Ovary (tissue), 9 donors: ENCODE measurements around the gene DNAI2. TPM values are rescaled to one million over a fixed set of nuclear protein-coding genes. Genes with fewer than 3 reads are reported as not detected.
"Not testable (repeated sequence)": the region's sequence is repeated elsewhere in the genome, so short reads cannot be mapped to it uniquely, and the experiment has no call there.

Experiments used
- DNase-seq, 5 donors: peaks; one replicate each; pipeline ENCODE4 v3.0.0-alpha.2; 2019 to 2020
- H3K27ac ChIP-seq, 2 donors: fragments of 200-600 bp; one replicate each; pipeline versions ENCODE4 v1.5.1 to v1.8.0; 2019 to 2022
- H3K27me3 ChIP-seq: fragments of 200-600 bp; one replicate; pipeline ENCODE4 v1.8.0; 2022
- H3K36me3 ChIP-seq: fragments of 200-600 bp; sonication (generic); one replicate; pipeline ENCODE4 v1.5.1; 2019
- H3K4me1 ChIP-seq: one replicate; pipeline ENCODE4 v1.8.1; 2013; ENCODE audit warnings: mild to moderate bottlenecking, moderate library complexity; ENCODE audit not compliant: insufficient read depth
- H3K4me3 ChIP-seq: fragments of 200-600 bp; sonication (generic); one replicate; pipeline ENCODE4 v1.5.1; 2017
- H3K9me3 ChIP-seq, 2 donors: fragments of 200-600 bp in 1 of 2; sonication (generic) in 1 of 2; one replicate each; pipeline versions ENCODE4 v1.5.1 to v1.8.1; 2013 to 2019; ENCODE audit warnings: mild to moderate bottlenecking in 1 of 2, moderate library complexity in 1 of 2
- CTCF ChIP-seq, 3 donors: fragments of 450-650 bp in 2 of 3; fragments of 200-600 bp in 1 of 3; IDR thresholded peaks; one replicate each; pipeline versions ENCODE4 v1.5.1 to v1.8.0; 2016 to 2022; ENCODE audit warnings: antibody characterized with exemption in 3 of 3, mild to moderate bottlenecking in 1 of 3
- EP300 ChIP-seq: sonication (generic); formaldehyde crosslinking; IDR thresholded peaks from one replicate; pipeline ENCODE4 v1.6.1; 2017; ENCODE audit warnings: antibody characterized with exemption
- POLR2A ChIP-seq: fragments of 450-650 bp; IDR thresholded peaks from one replicate; pipeline ENCODE4 v1.6.1; 2017; ENCODE audit warnings: antibody characterized with exemption, mild to moderate bottlenecking, moderate library complexity
- WGBS, 3 donors: extraction: QIAGEN DNeasy Blood & Tissue Kit in 1 of 3; methylation state at CpG; one replicate each; pipeline versions ENCODE4 v1.1.5 to v1.1.7; 2013 to 2017; 5-methylcytosine and 5-hydroxymethylcytosine counted together
- intact Hi-C, 4 donors: fragments of 100-400 bp; cut with DNase I; formaldehyde crosslinking; loops; one replicate each; pipeline versions ENCODE4 v1.11.0 to v1.15.1; 2022 to 2023
- polyA plus RNA-seq, 2 donors: library from polyadenylated mRNA; stranded (reverse); fragments of 200-250 nt in 1 of 2; fragments of 350-450 nt in 1 of 2; fragmentation: Illumina TruSeq in 1 of 2; extraction: RNeasy Lipid Tissue Mini Kit (QIAGEN cat#74804) in 1 of 2; gene quantifications; one replicate each; pipeline ENCODE4 v1.2.3, GENCODE V29; 2013 to 2014
- total RNA-seq, 7 donors: library from RNA; depleted of rRNA in 2 of 7; stranded (reverse); fragments of >200 nt in 2 of 7; fragmentation: NEBNext Ultra II Directional in 3 of 7; extraction: Animal tissue kit (Norgen Biotek cat#: 25700) in 3 of 7; gene quantifications; one replicate each; pipeline versions ENCODE4 v1.1.0 to v1.2.4, GENCODE V29; 2016 to 2023
- donor health status: DM: no; HTN: no; CAD: no; lungs with moderate emphysema.
- donor health status: DM: no; HTN: no; CAD: no.
- donor health status: Bipolar disorder and iron deficiency.
- donor health status: DM: yes; HTN: yes; CAD: no.
- donor health status: DM: no; HTN: no; CAD: no.
- donor health status: DM: yes; HTN: yes; CAD: no.

The DNAI2 gene
- total and polyA plus RNA-seq, 9 donors: 0.07 to 12.2 (median 0.66) TPM; not detected in 3

GRCh38 chr17:74280093-74280513 is 6.1 kb downstream of the DNAI2 start:
- no peak for DNase-seq
- WGBS, 3 donors: 92 to 99% (median 93%) methylated on average over 9 of the region's 9 CpGs
- no peak overlapping the region for H3K4me3 ChIP-seq
- H3K4me1 ChIP-seq: peaks cover 10% of the 10 kb centered on the region
- H3K27ac ChIP-seq: no peak overlapping the region
- intact Hi-C loops: no loop called here
- H3K27me3 ChIP-seq: no peaks in the 10 kb centered on the region
- no peak for TF ChIP-seq POLR2A
- no peak for TF ChIP-seq EP300
- TF ChIP-seq CTCF (IDR thresholded peaks at IDR 0.05): no peak
- H3K36me3 ChIP-seq: no peaks in the 10 kb centered on the region
- H3K9me3 ChIP-seq: no peaks in the 10 kb centered on the region

- no peaks in the 10 kb centered on the region for H3K36me3 ChIP-seq
- no peaks in the 10 kb centered on the region for H3K4me1 ChIP-seq
- H3K4me3 ChIP-seq: no peak overlapping the region
- TF ChIP-seq CTCF (IDR thresholded peaks at IDR 0.05) (no peak), POLR2A (no peak), EP300 (no peak)
- no peaks in the 10 kb centered on the region for H3K27me3 ChIP-seq
- H3K27ac ChIP-seq: no peak overlapping the region
- H3K9me3 ChIP-seq: no peaks in the 10 kb centered on the region
- 94 to 96% (median 94%) methylated on average over 19 to 20 of the region's 20 CpGs for WGBS, 3 donors
- intact Hi-C loops: no loop called here
- DNase-seq: no peak
These were observed 7.8 kb downstream of the DNAI2 start for GRCh38 chr17:74281799-74282198.

- H3K27ac ChIP-seq, DNase-seq, H3K9me3 ChIP-seq, H3K27me3 ChIP-seq, H3K4me3 ChIP-seq, H3K36me3 ChIP-seq, H3K4me1 ChIP-seq, intact Hi-C loops: not testable (repeated sequence)
- WGBS, 3 donors: 92 to 97% (median 94%) methylated on average over 4 of the region's 4 CpGs
These were observed 8.2 kb downstream of the DNAI2 start for GRCh38 chr17:74282274-74282586.

- 67 to 75% (median 68%) methylated on average over 9 of the region's 9 CpGs for whole genome bisulfite sequencing, 3 donors
- Histone ChIP-seq H3K27ac (no peak overlapping the region), H3K36me3 (no peaks in the 10 kb centered on the region), H3K4me1 (no peaks in the 10 kb centered on the region), H3K27me3 (no peaks in the 10 kb centered on the region), H3K4me3 (no peak overlapping the region), H3K9me3 (no peaks in the 10 kb centered on the region)
- no peak for DNase-seq
- intact Hi-C loops: no loop called here
- no peak for TF ChIP-seq POLR2A
- TF ChIP-seq CTCF (IDR thresholded peaks at IDR 0.05): no peak
- TF ChIP-seq EP300: no peak
These were observed 8.7 kb downstream of the DNAI2 start for GRCh38 chr17:74282587-74283370.

- Histone ChIP-seq H3K9me3 (no peaks in the 10 kb centered on the region), H3K4me1 (no peaks in the 10 kb centered on the region), H3K27ac (no peak overlapping the region), H3K36me3 (no peaks in the 10 kb centered on the region), H3K27me3 (no peaks in the 10 kb centered on the region), H3K4me3 (no peak overlapping the region)
- TF ChIP-seq CTCF (IDR thresholded peaks at IDR 0.05) (no peak), POLR2A (no peak), EP300 (no peak)
- 87 to 89% (median 89%) methylated on average over 4 of the region's 4 CpGs for WGBS, 3 donors
- intact Hi-C loops: no loop called here
- no peak for DNase-seq
These were observed 9.3 kb downstream of the DNAI2 start for GRCh38 chr17:74283371-74283673.
